Epithelial cell of proximal tubule (primary cell): ENCODE data around the gene SH3BP2. TPM values are rescaled to one million over a fixed set of nuclear protein-coding genes. Genes with fewer than 3 reads are reported as not detected.

ENCODE experiments used
- DNase-seq: peaks from one replicate; pipeline ENCODE4 v3.0.0-alpha.2; 2011; ENCODE audit warnings: low read depth
- H3K4me3 ChIP-seq: 2 replicates; pipeline ENCODE4 v1.5.1; 2011; ENCODE audit warnings: low read depth, mild to moderate bottlenecking, low read length
- total RNA-seq: library from RNA; depleted of rRNA; stranded (reverse); fragments of >200 nt; gene quantifications from 2 replicates; pipeline ENCODE4 v1.2.3, GENCODE V29; 2015
- TF ChIP-seq, protein P1 (sequence below): conservative IDR thresholded peaks from 2 replicates; pipeline ENCODE4 v1.5.1; 2012; ENCODE audit warnings: low read depth, mild to moderate bottlenecking, low read length

The SH3BP2 gene
- total RNA-seq, 1 donor from 2014 or later, result 53.3 TPM

- DNase-seq, result no peak
- TF ChIP-seq, protein P1, sequence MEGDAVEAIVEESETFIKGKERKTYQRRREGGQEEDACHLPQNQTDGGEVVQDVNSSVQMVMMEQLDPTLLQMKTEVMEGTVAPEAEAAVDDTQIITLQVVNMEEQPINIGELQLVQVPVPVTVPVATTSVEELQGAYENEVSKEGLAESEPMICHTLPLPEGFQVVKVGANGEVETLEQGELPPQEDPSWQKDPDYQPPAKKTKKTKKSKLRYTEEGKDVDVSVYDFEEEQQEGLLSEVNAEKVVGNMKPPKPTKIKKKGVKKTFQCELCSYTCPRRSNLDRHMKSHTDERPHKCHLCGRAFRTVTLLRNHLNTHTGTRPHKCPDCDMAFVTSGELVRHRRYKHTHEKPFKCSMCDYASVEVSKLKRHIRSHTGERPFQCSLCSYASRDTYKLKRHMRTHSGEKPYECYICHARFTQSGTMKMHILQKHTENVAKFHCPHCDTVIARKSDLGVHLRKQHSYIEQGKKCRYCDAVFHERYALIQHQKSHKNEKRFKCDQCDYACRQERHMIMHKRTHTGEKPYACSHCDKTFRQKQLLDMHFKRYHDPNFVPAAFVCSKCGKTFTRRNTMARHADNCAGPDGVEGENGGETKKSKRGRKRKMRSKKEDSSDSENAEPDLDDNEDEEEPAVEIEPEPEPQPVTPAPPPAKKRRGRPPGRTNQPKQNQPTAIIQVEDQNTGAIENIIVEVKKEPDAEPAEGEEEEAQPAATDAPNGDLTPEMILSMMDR, result no peak
- peak overlapping the region; percentile 30 for H3K4me3 ChIP-seq
These were observed 24.9 kb downstream of the SH3BP2 start for GRCh38 chr4:2817701-2818350.

DNA sequence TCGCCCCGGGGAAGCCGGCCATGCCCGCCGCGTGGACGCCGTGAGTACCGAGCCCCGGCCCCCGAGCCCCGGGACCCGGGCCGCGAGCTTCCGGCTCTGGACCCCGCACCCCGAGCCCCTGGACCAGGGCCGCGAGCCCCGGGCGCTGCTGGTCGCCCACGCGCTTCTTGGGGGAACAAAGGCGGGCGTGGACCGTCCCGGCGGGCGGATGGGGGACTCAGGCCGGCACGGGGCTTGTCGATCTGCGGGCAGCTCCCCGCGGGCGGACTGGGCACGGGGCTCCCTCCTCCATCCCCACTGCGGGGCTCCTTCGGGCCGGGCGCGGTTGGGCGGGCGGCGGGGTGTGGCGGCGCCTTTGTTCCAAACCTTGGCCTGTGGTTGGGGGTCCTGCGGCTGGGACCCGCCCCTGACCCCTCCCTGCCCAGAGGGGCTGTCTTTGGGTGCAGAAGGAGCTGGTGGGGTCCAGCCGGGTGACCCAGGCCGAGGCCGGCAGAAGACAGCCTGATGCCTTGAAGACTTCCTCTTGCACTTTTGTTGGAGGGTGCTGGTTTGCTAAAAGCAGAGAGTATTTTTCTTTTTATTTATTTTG is 25.6 kb downstream of the SH3BP2 start:
- TF ChIP-seq, protein P1, result no peak
- no peak for DNase-seq
- H3K4me3 ChIP-seq, result peak overlapping the region; percentile 44

DNA sequence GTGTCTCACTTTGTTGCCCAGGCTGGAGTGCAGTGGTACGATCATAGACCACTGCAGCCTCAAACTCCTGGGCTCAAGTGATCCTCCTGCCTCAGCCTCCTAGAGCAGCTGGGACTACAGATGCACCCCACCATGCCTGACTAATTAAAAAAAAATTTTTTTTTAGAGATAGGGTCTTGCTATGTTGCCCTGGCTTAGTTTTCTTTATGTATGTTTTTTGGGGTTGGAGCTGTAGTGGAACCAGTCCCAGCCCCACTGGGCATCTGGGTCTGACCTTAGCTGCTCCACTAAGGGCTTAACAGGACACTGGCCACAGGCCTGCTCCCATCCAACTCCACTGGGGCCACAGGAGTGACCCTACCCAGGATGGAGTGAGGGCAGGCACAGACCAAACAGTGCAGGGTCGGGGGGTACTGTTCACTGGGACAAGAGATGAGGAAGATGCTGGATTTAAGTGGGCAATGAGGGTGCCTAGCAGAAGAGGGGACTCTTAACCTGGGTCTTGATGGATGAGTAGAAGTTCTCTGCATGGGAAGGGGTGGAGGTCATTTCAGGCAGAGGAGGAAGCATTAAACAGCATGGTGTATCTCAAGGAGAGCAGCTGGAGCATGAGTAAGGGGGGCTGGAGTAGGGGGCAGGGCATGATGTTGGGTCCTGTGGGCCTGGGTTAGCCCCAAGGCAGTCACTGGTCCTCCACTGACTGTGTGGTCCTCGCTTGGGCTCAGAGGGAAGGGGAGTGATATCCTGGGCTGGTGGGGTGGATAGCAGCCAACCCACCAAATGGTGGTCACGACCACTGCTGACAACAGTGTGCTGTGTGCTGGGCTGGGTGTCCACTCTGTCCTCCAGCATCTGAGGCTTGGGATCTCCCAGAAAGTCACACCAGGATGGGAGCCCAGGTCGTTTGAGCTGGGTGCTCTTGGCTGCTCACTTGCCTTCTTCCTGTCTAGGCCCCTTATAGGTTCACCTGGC is 26.6 kb downstream of the SH3BP2 start:
- H3K4me3 ChIP-seq, result no peak overlapping the region
- DNase-seq, result no peak
- TF ChIP-seq, protein P1, result no peak

DNA sequence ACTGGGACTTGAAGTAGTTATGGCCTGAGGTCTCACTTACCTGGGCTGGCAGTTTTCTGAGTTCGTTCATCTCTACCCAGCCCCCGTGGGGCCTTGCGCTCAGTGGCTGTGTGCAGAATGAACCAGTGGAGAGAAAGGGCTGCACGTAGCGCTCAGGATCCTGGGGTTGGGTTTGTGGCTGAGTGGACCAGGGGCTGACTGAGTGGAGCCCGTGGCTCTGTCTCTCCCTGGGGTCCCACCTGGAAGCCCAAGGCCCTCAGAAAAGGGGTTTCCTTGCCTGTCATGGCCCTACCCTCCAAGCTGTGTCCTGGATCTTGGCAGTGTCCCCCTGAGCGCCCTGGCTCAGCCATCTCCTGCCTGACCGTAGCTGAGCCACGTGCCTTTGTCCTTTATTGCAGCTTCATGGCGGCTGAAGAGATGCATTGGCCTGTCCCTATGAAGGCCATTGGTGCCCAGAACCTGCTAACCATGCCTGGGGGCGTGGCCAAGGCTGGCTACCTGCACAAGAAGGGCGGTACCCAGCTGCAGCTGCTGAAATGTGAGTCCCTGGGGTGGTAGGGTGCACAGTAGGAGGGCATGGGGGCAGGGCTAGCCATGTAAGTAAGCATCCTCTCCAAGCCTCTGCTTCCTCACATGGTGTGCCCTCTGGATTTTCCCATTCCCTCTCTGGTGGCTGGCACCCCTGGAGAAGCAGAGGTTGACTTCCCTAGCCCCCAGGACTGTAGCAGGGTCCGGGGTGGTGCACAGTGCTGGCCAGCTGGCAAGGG is 27.5 kb downstream of the SH3BP2 start:
- TF ChIP-seq, protein P1, result no peak
- no peak for DNase-seq
- no peak overlapping the region for H3K4me3 ChIP-seq

DNA sequence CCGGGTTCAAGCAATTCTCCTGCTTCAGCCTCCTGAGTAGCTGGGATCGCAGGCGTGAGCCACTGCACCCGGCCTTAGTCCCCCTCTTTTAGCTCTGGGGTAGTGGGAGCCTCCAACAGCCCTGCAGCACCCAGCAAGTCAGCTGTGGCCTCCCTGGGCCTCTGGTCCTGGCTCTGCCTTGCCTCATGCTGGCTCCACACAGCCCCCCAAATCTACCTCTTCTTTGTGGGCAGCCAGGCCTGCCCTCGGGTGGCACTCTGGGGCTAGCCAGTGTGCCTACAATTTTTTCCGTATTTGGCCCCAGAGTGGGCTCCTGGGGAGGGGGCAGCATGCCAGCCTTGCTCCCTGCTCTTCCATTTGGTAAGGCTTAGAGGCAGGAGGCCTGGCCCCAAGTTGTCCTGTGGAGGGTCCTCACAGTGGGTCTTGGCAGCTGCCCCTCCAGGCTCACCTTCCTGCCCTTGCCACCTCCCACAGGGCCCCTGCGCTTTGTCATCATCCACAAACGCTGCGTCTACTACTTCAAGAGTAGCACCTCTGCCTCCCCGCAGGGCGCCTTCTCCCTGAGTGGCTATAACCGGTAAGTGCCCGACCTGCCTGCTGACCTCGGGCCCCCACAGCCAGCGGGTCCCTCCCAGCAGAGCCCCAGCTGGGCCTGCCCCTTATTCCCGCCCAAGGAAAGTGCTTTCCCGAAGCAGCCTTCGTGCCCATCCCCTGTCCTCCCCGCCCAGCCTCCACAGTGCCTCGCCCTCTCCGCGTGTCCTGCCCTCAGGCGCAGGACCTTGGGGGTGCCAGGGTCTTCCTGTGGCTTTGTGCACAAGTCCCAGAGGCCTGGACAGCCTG is 29.8 kb downstream of the SH3BP2 start:
- DNase-seq, result no peak
- no peak overlapping the region for H3K4me3 ChIP-seq
- TF ChIP-seq, protein P1, result no peak

- no peak for DNase-seq
- TF ChIP-seq, protein P1, result no peak
- H3K4me3 ChIP-seq, result no peak overlapping the region
These were observed 30.4 kb downstream of the SH3BP2 start for GRCh38 chr4:2823301-2823670.
